Astrocyte of the spinal cord (primary cell): ENCODE results near the gene RPL13.

Experiments used
- DNase-seq: peaks from one replicate; pipeline ENCODE4 v3.0.0; 2011; ENCODE audit warnings: low read depth, low spot score
- H3K4me3 ChIP-seq: 2 replicates; pipeline ENCODE4 v1.5.1; 2011; ENCODE audit warnings: low read depth, mild to moderate bottlenecking, low read length, moderate library complexity
- in situ Hi-C: cut with HindIII; loops from 2 replicates; pipeline ENCODE4 v1.10.0; 2017; ENCODE audit warnings: low sequenced_read_pairs
- TF ChIP-seq, protein P1 (sequence below): IDR thresholded peaks from 2 replicates; pipeline ENCODE4 v1.5.1; 2012; ENCODE audit warnings: low read depth, mild to moderate bottlenecking, low read length, inconsistent platforms

RPL13 gene

GRCh38 chr16:89544113-89544512 is 16.4 kb upstream of the RPL13 start:
- in situ Hi-C loops = no loop called here
- DNase-seq = no peak
- TF ChIP-seq, protein P1, sequence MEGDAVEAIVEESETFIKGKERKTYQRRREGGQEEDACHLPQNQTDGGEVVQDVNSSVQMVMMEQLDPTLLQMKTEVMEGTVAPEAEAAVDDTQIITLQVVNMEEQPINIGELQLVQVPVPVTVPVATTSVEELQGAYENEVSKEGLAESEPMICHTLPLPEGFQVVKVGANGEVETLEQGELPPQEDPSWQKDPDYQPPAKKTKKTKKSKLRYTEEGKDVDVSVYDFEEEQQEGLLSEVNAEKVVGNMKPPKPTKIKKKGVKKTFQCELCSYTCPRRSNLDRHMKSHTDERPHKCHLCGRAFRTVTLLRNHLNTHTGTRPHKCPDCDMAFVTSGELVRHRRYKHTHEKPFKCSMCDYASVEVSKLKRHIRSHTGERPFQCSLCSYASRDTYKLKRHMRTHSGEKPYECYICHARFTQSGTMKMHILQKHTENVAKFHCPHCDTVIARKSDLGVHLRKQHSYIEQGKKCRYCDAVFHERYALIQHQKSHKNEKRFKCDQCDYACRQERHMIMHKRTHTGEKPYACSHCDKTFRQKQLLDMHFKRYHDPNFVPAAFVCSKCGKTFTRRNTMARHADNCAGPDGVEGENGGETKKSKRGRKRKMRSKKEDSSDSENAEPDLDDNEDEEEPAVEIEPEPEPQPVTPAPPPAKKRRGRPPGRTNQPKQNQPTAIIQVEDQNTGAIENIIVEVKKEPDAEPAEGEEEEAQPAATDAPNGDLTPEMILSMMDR = no peak

GRCh38 chr16:89544713-89545043 is 15.8 kb upstream of the RPL13 start:
- no peak overlapping the region for H3K4me3 ChIP-seq
- in situ Hi-C loops = no loop called here
- DNase-seq = no peak
- TF ChIP-seq, protein P1 = no peak

More at GRCh38 chr16:89544113-89544512, 16.4 kb upstream of the RPL13 start:
- H3K4me3 ChIP-seq = no peak overlapping the region

DNA sequence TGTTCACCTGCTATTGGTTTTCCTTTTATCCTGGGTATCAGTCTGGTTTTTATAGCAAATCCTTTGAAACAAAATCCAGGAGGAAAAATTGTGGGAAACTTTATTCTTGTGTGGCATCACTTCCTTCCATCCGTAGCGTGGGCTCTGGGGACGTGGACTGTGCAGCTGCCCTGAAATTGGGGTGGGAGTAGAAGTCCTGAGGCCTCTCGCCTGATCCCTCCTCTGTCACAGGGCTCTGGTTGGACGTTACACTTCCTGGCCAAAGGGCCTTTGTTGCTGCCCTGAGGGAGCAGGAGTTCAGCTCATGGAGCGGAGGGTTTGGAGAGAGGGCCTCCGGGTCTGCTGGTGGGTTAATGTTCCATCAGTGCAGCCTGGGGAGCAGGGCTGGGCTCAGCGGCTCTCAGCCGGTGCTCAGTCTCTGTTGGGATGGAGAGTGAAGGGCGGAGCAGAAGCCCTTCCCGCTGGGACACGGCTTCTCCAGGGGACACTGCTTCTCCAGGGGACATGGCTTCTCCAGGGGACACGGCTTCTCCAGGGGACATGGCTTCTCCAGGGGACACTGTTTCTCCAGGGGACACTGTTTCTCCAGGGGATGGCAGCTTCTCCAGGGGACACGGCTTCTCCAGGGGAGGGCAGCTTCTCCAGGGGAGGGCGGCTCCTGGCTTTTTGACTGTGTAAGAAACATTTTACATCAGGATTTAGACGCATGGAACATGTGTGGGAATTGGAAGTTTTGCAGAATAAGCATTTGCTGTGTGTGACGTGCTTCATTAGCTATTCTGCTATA is 15.2 kb upstream of the RPL13 start:
- TF ChIP-seq, protein P1 = no peak
- DNase-seq = no peak
- no peak overlapping the region for H3K4me3 ChIP-seq
- in situ Hi-C loops = no loop called here

DNA sequence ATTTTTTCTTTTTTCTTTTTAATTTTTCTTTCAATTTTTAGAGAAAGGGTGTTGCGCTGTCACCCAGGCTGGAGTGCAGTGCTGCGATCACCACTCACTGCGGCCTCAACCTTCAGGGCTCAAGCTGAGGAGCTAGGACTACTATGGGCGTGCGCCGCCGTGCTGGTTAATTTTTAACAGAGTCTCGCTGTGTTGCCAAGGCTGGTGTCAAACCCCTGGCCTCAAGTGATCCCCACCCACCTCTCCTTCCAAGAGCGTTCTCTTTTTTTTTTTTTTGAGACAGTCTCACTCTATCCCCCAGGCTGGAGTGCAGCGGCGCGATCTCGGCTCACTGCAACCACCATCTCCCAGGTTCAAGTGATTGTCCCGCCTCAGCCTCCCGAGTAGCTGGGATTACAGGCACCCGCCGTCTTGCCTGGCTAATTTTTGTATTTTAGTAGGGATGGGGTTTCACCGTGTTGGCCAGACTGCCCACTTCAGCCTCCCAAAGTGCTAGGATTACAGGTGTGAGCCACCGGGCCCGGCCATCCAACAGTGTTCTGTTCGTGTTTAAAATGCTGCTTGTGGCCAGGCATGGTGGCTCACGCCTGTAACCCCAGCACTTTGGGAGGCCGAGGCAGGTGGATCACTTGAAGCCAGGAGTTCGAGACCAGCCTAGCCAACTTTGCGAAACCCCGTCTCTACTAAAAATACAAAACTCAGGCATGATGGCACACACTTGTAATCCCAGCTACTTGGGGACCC is 14.5 kb upstream of the RPL13 start:
- in situ Hi-C loops = no loop called here
- no peak overlapping the region for H3K4me3 ChIP-seq
- TF ChIP-seq, protein P1 = no peak
- no peak for DNase-seq

- H3K4me3 ChIP-seq = no peak overlapping the region
- TF ChIP-seq, protein P1 = no peak
- in situ Hi-C loops = no loop called here
- DNase-seq = no peak
Observed at GRCh38 chr16:89546781-89547180, 13.7 kb upstream of the RPL13 start.

DNA sequence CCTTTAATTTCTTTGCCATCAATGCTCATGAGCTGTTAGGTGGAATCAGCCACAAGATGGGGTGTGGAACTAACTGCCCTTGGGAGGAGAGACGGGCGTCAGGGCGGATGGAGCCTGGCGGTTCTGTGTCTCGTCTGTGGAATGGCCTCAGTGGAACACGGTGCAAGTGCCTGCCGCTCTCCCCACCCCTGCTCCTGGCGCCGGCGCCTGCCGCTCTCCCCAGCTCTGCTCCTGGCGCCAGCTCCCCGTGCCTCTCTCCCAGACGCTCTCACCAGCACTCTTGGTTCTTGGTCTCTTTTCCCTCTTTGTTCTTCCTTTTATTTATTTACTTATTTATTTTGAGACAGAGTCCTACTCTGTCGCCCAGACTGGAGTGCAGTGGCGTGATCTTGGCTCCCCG is 13.2 kb upstream of the RPL13 start:
- TF ChIP-seq, protein P1 = no peak
- H3K4me3 ChIP-seq = no peak overlapping the region
- in situ Hi-C loops = no loop called here
- DNase-seq = no peak
